CD14-positive monocyte (primary cell): Measurements from ENCODE around the gene CRIM1. TPM values are rescaled to one million over a fixed set of nuclear protein-coding genes. Genes with fewer than 3 reads are reported as not detected.
A peak's percentile ranks its signal among the peaks of the same experiment; 100 is the strongest.

ENCODE experiments used
- DNase-seq, 3 donors: peaks; one replicate each; pipeline ENCODE4 v3.0.0-alpha.2; 2011 to 2022
- H2AFZ ChIP-seq: 2 replicates; pipeline ENCODE4 v1.6.0; 2012; ENCODE audit warnings: mild to moderate bottlenecking, low read depth, low read length, inconsistent platforms; ENCODE audit not compliant: insufficient read depth, poor library complexity, severe bottlenecking
- H3K27ac ChIP-seq, 2 donors: 1 replicate in 1 of 2; 2 replicates in 1 of 2; pipeline ENCODE4 v1.5.1; 2012 to 2013; ENCODE audit warnings: low read length in 2 of 2, control low read depth in 1 of 2, inconsistent platforms in 1 of 2, low read depth in 1 of 2, mild to moderate bottlenecking in 1 of 2
- H3K27me3 ChIP-seq, 2 donors: one replicate each; pipeline versions ENCODE4 v1.6.0 to v1.6.1; 2011 to 2013; ENCODE audit warnings: low read length in 2 of 2; ENCODE audit not compliant: control insufficient read depth in 2 of 2, insufficient read depth in 2 of 2
- H3K36me3 ChIP-seq, 2 donors: replicated peaks in 1 of 2; 1 replicate in 1 of 2; 2 replicates in 1 of 2; pipeline versions ENCODE4 v1.5.1 to v1.6.1; 2012 to 2013; ENCODE audit warnings: low read length in 2 of 2, control low read depth in 1 of 2, inconsistent platforms in 1 of 2, mild to moderate bottlenecking in 1 of 2; ENCODE audit not compliant: insufficient read depth in 2 of 2, control insufficient read depth in 1 of 2
- H3K4me1 ChIP-seq, 2 donors: 1 replicate in 1 of 2; 2 replicates in 1 of 2; pipeline versions ENCODE4 v1.5.1 to v1.6.1; 2012 to 2013; ENCODE audit warnings: low read length in 2 of 2, control low read depth in 1 of 2, inconsistent platforms in 1 of 2, mild to moderate bottlenecking in 1 of 2, moderate library complexity in 1 of 2; ENCODE audit not compliant: insufficient read depth in 2 of 2, control insufficient read depth in 1 of 2
- H3K4me2 ChIP-seq: replicated peaks from 2 replicates; pipeline ENCODE3; 2012; ENCODE audit warnings: low read length, moderate library complexity, mild to moderate bottlenecking; ENCODE audit not compliant: poor library complexity, severe bottlenecking; ENCODE audit errors: extremely low read depth
- H3K4me3 ChIP-seq, 3 experiments: fragments of 200-600 bp in 1 of 3; sonication (generic) in 1 of 3; replicated peaks in 1 of 3; 1 replicate in 2 of 3; 2 replicates in 1 of 3; pipeline ENCODE4 v1.5.1; 2011 to 2013; ENCODE audit warnings: low read length in 3 of 3, mild to moderate bottlenecking in 3 of 3, control low read depth in 2 of 3, low read depth in 2 of 3, inconsistent platforms in 1 of 3, moderate library complexity in 1 of 3
- H3K79me2 ChIP-seq: 2 replicates; pipeline ENCODE4 v1.6.0; 2012; ENCODE audit warnings: mild to moderate bottlenecking, control low read depth, inconsistent platforms, low read length, moderate library complexity; ENCODE audit not compliant: insufficient read depth
- H3K9ac ChIP-seq: 2 replicates; pipeline ENCODE4 v1.6.0; 2017; ENCODE audit warnings: low read length, mild to moderate bottlenecking; ENCODE audit not compliant: insufficient read depth, poor library complexity, severe bottlenecking
- H3K9me3 ChIP-seq, 2 donors: replicated peaks in 1 of 2; 1 replicate in 1 of 2; 2 replicates in 1 of 2; pipeline versions ENCODE4 v1.5.1 to v1.6.1; 2012 to 2013; ENCODE audit warnings: low read length in 2 of 2, control low read depth in 1 of 2; ENCODE audit not compliant: control insufficient read depth in 1 of 2, insufficient read depth in 1 of 2
- H4K20me1 ChIP-seq: 2 replicates; pipeline ENCODE4 v1.6.0; 2012; ENCODE audit warnings: mild to moderate bottlenecking, low read length, control low read depth, moderate library complexity; ENCODE audit not compliant: insufficient read depth
- H3K27ac Mint-ChIP-seq, 7 donors: one replicate each; pipeline ENCODE4 v1.8.0; 2020; ENCODE audit warnings: mild to moderate bottlenecking in 7 of 7, mixed read lengths in 7 of 7, moderate library complexity in 6 of 7, inconsistent platforms in 2 of 7
- H3K27me3 Mint-ChIP-seq, 3 donors: one replicate each; pipeline ENCODE4 v1.8.0; 2021 to 2022; ENCODE audit warnings: low read depth in 3 of 3, mild to moderate bottlenecking in 3 of 3, mixed read lengths in 3 of 3, moderate library complexity in 3 of 3, inconsistent platforms in 1 of 3
- H3K36me3 Mint-ChIP-seq, 2 donors: one replicate each; pipeline ENCODE4 v1.8.0; 2020; ENCODE audit warnings: mixed read lengths in 2 of 2, inconsistent platforms in 1 of 2, mild to moderate bottlenecking in 1 of 2
- H3K4me1 Mint-ChIP-seq: one replicate; pipeline ENCODE4 v1.8.0; 2020; ENCODE audit warnings: mild to moderate bottlenecking, mixed read lengths
- H3K4me3 Mint-ChIP-seq, 2 donors: one replicate each; pipeline ENCODE4 v1.8.0; 2020; ENCODE audit warnings: mild to moderate bottlenecking in 2 of 2, mixed read lengths in 2 of 2, moderate library complexity in 1 of 2
- H3K9me3 Mint-ChIP-seq, 7 donors: one replicate each; pipeline ENCODE4 v1.8.0; 2020 to 2022; ENCODE audit warnings: mixed read lengths in 7 of 7, mild to moderate bottlenecking in 6 of 7, moderate library complexity in 6 of 7, inconsistent platforms in 2 of 7
- CTCF ChIP-seq: fragments of 200-600 bp; IDR thresholded peaks from one replicate; pipeline ENCODE4 v1.8.0; 2022; ENCODE audit warnings: antibody characterized with exemption, mild to moderate bottlenecking
- WGBS: methylation state at CpG from one replicate; pipeline ENCODE4 v1.1.5; 2013; ENCODE audit warnings: missing lambda C conversion rate; ENCODE audit not compliant: insufficient coverage; 5-methylcytosine and 5-hydroxymethylcytosine counted together
- intact Hi-C, 2 donors: fragments of 100-400 bp; cut with micrococcal nuclease; formaldehyde crosslinking; loops; one replicate each; pipeline versions ENCODE4 v1.15.0 to v1.15.1; 2023
- polyA plus RNA-seq, 3 donors: library from polyadenylated mRNA; depleted of rRNA in 1 of 3; unstranded in 2 of 3; stranded (reverse) in 1 of 3; fragments of 300-500 nt in 2 of 3; fragments of >200 nt in 1 of 3; fragmentation: Illumina TruSeq in 2 of 3; gene quantifications; 1 replicate in 2 of 3; 2 replicates in 1 of 3; pipeline ENCODE4 v1.2.3, GENCODE V29; 2012 to 2021

Gene CRIM1
- polyA plus RNA-seq, 3 donors: 0.08 to 0.27 TPM; not detected in 1

GRCh38 chr2:36459725-36460137 is 104.2 kb downstream of the CRIM1 start:
- DNase-seq: no peak
- H3K4me1 Mint-ChIP-seq: peaks cover 3% of the 10 kb centered on the region
- WGBS: 100% methylated on average over 2 of the region's 2 CpGs
- Histone ChIP-seq H3K79me2 (no peaks in the 10 kb centered on the region), H3K4me2 (no peak overlapping the region), H3K9ac (no peak overlapping the region), H3K27ac (no peak overlapping the region), H3K36me3 (no peaks in the 10 kb centered on the region), H3K9me3 (no peaks in the 10 kb centered on the region), H3K27me3 (no peaks in the 10 kb centered on the region), H2AFZ (no peak overlapping the region), H3K4me1 (peaks cover 11 to 17% of the 10 kb centered on the region in 2 donors), H4K20me1 (no peaks in the 10 kb centered on the region), H3K4me3 (no peak overlapping the region)
- no peak overlapping the region for H3K4me3 Mint-ChIP-seq
- no peaks in the 10 kb centered on the region for H3K36me3 Mint-ChIP-seq
- H3K9me3 Mint-ChIP-seq: no peaks in the 10 kb centered on the region
- H3K27ac Mint-ChIP-seq: no peak overlapping the region
- intact Hi-C loops: no loop called here
- TF ChIP-seq CTCF: no peak
- H3K27me3 Mint-ChIP-seq: peaks cover 2 to 5% (median 3%) of the 10 kb centered on the region in 3 donors

GRCh38 chr2:36461039-36461681 is 105.6 kb downstream of the CRIM1 start:
- 26% methylated on average over 3 of the region's 4 CpGs for WGBS
- Mint-ChIP-seq H3K4me1 (peaks cover 3% of the 10 kb centered on the region), H3K9me3 (no peaks in the 10 kb centered on the region), H3K4me3 (no peak overlapping the region), H3K36me3 (no peaks in the 10 kb centered on the region), H3K27me3 (peaks cover 2 to 5% (median 3%) of the 10 kb centered on the region in 3 donors), H3K27ac (no peak overlapping the region)
- no peaks in the 10 kb centered on the region for H4K20me1 ChIP-seq
- no peak overlapping the region for H3K4me2 ChIP-seq
- DNase-seq: peak in 1 of 3 donors; percentile 66
- no peaks in the 10 kb centered on the region for H3K27me3 ChIP-seq
- H3K36me3 ChIP-seq: no peaks in the 10 kb centered on the region
- H3K4me3 ChIP-seq: no peak overlapping the region
- H3K4me1 ChIP-seq: peaks cover 6 to 11% of the 10 kb centered on the region in 2 donors
- TF ChIP-seq CTCF: no peak
- H3K9ac ChIP-seq: no peak overlapping the region
- no peaks in the 10 kb centered on the region for H3K9me3 ChIP-seq
- no peak overlapping the region for H2AFZ ChIP-seq
- H3K27ac ChIP-seq: no peak overlapping the region
- H3K79me2 ChIP-seq: no peaks in the 10 kb centered on the region
- intact Hi-C loops: no loop called here
